Neural crest cell (in vitro differentiated cells): ENCODE measurements around the gene WFIKKN2. TPM values are rescaled to one million over a fixed set of nuclear protein-coding genes. Genes with fewer than 3 reads are reported as not detected.
A peak's percentile ranks its signal among the peaks of the same experiment; 100 is the strongest.

Source experiments
- DNase-seq: peaks from one replicate; pipeline ENCODE4 v3.0.0; 2021; ENCODE audit warnings: low read depth, mixed read lengths, low spot score
- H3K27ac Mint-ChIP-seq: one replicate; pipeline ENCODE4 v1.8.0; 2021; ENCODE audit warnings: mild to moderate bottlenecking, mixed read lengths; ENCODE audit not compliant: unreplicated experiment
- H3K27me3 Mint-ChIP-seq: 2 replicates; pipeline ENCODE4 v1.8.0; 2021; ENCODE audit warnings: low read depth, mild to moderate bottlenecking, mixed read lengths
- H3K36me3 Mint-ChIP-seq: 2 replicates; pipeline ENCODE4 v1.8.0; 2021; ENCODE audit warnings: low read depth, mild to moderate bottlenecking, mixed read lengths
- H3K4me1 Mint-ChIP-seq: 2 replicates; pipeline ENCODE4 v1.8.0; 2021; ENCODE audit warnings: mixed read lengths
- H3K4me3 Mint-ChIP-seq: one replicate; pipeline ENCODE4 v1.8.0; 2021; ENCODE audit warnings: mild to moderate bottlenecking, mixed read lengths
- H3K9me3 Mint-ChIP-seq: 2 replicates; pipeline ENCODE4 v1.8.0; 2021; ENCODE audit warnings: mixed read lengths
- CTCF ChIP-seq: fragments of 200-600 bp; sonication (generic); conservative IDR thresholded peaks from 2 replicates; pipeline ENCODE4 v1.5.0; 2021; ENCODE audit warnings: antibody characterized with exemption, mild to moderate bottlenecking
- total RNA-seq: library from RNA; stranded (reverse); gene quantifications from 2 replicates; pipeline ENCODE4 v1.2.1, GENCODE V29; 2021

The WFIKKN2 gene
- total RNA-seq, 1 donor from 2014 or later = 0.09 TPM

- Mint-ChIP-seq H3K27ac (no peak overlapping the region), H3K4me3 (peak overlapping the region; percentile 27), H3K4me1 (peaks cover 38% of the 10 kb centered on the region), H3K9me3 (no peaks in the 10 kb centered on the region), H3K27me3 (no peaks in the 10 kb centered on the region), H3K36me3 (peaks cover 3% of the 10 kb centered on the region)
- no peak for TF ChIP-seq CTCF
- no peak for DNase-seq
Observed at GRCh38 chr17:50861822-50862528, 26.6 kb downstream of the WFIKKN2 start.

GRCh38 chr17:50863221-50863843, 27.9 kb downstream of the WFIKKN2 start:
- TF ChIP-seq CTCF = peak; percentile 66
- peak overlapping the region; percentile 2 for H3K27ac Mint-ChIP-seq
- no peaks in the 10 kb centered on the region for H3K9me3 Mint-ChIP-seq
- H3K36me3 Mint-ChIP-seq = peaks cover 3% of the 10 kb centered on the region
- peak; percentile 53 for DNase-seq
- H3K27me3 Mint-ChIP-seq = peaks cover 3% of the 10 kb centered on the region
- peaks cover 51% of the 10 kb centered on the region for H3K4me1 Mint-ChIP-seq
- peak overlapping the region; percentile 99 for H3K4me3 Mint-ChIP-seq

- peaks cover 3% of the 10 kb centered on the region for H3K27me3 Mint-ChIP-seq
- peaks cover 56% of the 10 kb centered on the region for H3K4me1 Mint-ChIP-seq
- H3K27ac Mint-ChIP-seq = no peak overlapping the region
- H3K36me3 Mint-ChIP-seq = peaks cover 3% of the 10 kb centered on the region
- no peaks in the 10 kb centered on the region for H3K9me3 Mint-ChIP-seq
- no peak for TF ChIP-seq CTCF
- DNase-seq = no peak
- peak overlapping the region; percentile 99 for H3K4me3 Mint-ChIP-seq
Observed at GRCh38 chr17:50863931-50864330, 28.5 kb downstream of the WFIKKN2 start.

GRCh38 chr17:50864747-50865059, 29.3 kb downstream of the WFIKKN2 start:
- TF ChIP-seq CTCF = no peak
- Mint-ChIP-seq H3K9me3 (no peaks in the 10 kb centered on the region), H3K4me3 (peak overlapping the region; percentile 99), H3K36me3 (peaks cover 3% of the 10 kb centered on the region), H3K4me1 (peaks cover 56% of the 10 kb centered on the region), H3K27me3 (peaks cover 3% of the 10 kb centered on the region), H3K27ac (peak overlapping the region; percentile 95)
- DNase-seq = no peak

- H3K9me3 Mint-ChIP-seq = no peaks in the 10 kb centered on the region
- DNase-seq = peak; percentile 26
- peaks cover 3% of the 10 kb centered on the region for H3K36me3 Mint-ChIP-seq
- peak overlapping the region; percentile 99 for H3K4me3 Mint-ChIP-seq
- no peak for TF ChIP-seq CTCF
- H3K27me3 Mint-ChIP-seq = peaks cover 3% of the 10 kb centered on the region
- H3K4me1 Mint-ChIP-seq = peaks cover 56% of the 10 kb centered on the region
- peak overlapping the region; percentile 95 for H3K27ac Mint-ChIP-seq
Observed at GRCh38 chr17:50865060-50865867, 29.9 kb downstream of the WFIKKN2 start.
